GM10266 (cell line): ENCODE results near the gene PDE8B.

Experiments used
- DNase-seq: peaks from one replicate; pipeline ENCODE4 v3.0.0; 2012; ENCODE audit errors: extremely low spot score
- CTCF ChIP-seq: IDR thresholded peaks from 2 replicates; pipeline ENCODE4 v1.5.1; 2012; ENCODE audit warnings: mild to moderate bottlenecking, low read depth; ENCODE audit not compliant: control insufficient read depth, insufficient read depth; ENCODE audit errors: missing control alignments

Gene PDE8B

GRCh38 chr5:77231471-77232138 lies 21.1 kb downstream of the PDE8B start:
- TF ChIP-seq CTCF: no peak
- no peak for DNase-seq

GRCh38 chr5:77232574-77233358 lies 22.3 kb downstream of the PDE8B start:
- DNase-seq: no peak
- TF ChIP-seq CTCF: no peak

- DNase-seq: no peak
- no peak for TF ChIP-seq CTCF
Observed at GRCh38 chr5:77235846-77236721, 25.6 kb downstream of the PDE8B start.

- peak; percentile 25 for TF ChIP-seq CTCF
- no peak for DNase-seq
Observed at GRCh38 chr5:77239126-77239741, 28.8 kb downstream of the PDE8B start.

GRCh38 chr5:77241444-77241843 lies 31.0 kb downstream of the PDE8B start:
- DNase-seq: no peak
- TF ChIP-seq CTCF: no peak

- TF ChIP-seq CTCF: no peak
- no peak for DNase-seq
Observed at GRCh38 chr5:77249475-77249874, 39.0 kb downstream of the PDE8B start.
